Ovary (tissue), 3 donors: Measurements from ENCODE around the gene PTPN7.

Experiments used
- EP300 ChIP-seq: sonication (generic); formaldehyde crosslinking; IDR thresholded peaks from one replicate; pipeline ENCODE4 v1.6.1; 2017; ENCODE audit warnings: antibody characterized with exemption
- TF ChIP-seq, protein P1 (sequence below), 3 donors: fragments of 450-650 bp in 2 of 3; fragments of 200-600 bp in 1 of 3; IDR thresholded peaks; one replicate each; pipeline versions ENCODE4 v1.5.1 to v1.8.0; 2016 to 2022; ENCODE audit warnings: antibody characterized with exemption in 3 of 3, mild to moderate bottlenecking in 1 of 3
- donor health status: DM: no; HTN: no; CAD: no.

DNA sequence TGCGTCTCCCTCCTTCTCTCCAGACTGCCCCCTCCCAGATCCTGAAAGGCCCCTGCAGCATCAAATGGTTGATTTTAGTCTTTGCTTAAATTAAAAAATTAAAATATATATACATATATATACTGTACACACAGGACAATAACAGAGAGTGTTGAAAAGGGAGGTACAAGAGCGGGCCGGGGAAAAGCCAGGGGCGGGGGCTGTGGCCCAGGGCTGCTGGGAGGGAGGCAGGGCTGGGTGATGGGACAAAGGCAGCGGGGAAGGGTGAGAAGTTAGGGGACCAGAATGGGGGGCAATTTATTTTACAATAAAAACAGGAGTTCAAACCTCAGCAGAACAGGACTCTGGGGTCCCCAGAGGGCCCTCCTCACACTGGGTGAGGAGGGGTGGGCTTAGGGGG, 26.4 kb downstream of the PTPN7 start:
- TF ChIP-seq, protein P1, sequence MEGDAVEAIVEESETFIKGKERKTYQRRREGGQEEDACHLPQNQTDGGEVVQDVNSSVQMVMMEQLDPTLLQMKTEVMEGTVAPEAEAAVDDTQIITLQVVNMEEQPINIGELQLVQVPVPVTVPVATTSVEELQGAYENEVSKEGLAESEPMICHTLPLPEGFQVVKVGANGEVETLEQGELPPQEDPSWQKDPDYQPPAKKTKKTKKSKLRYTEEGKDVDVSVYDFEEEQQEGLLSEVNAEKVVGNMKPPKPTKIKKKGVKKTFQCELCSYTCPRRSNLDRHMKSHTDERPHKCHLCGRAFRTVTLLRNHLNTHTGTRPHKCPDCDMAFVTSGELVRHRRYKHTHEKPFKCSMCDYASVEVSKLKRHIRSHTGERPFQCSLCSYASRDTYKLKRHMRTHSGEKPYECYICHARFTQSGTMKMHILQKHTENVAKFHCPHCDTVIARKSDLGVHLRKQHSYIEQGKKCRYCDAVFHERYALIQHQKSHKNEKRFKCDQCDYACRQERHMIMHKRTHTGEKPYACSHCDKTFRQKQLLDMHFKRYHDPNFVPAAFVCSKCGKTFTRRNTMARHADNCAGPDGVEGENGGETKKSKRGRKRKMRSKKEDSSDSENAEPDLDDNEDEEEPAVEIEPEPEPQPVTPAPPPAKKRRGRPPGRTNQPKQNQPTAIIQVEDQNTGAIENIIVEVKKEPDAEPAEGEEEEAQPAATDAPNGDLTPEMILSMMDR (IDR thresholded peaks at IDR 0.05), result no peak
- TF ChIP-seq EP300, result no peak
